ENCODE measurements around the gene IL1A. TPM values are rescaled to one million over a fixed set of nuclear protein-coding genes. Genes with fewer than 3 reads are reported as not detected.

IL1A gene
- total RNA-seq, 4 donors from 2014 or later = 0.40 TPM; not detected in 3

GRCh38 chr2:112724591-112725525 is 59.4 kb downstream of the IL1A start:
- no peaks in the 10 kb centered on the region for H3K9me3 ChIP-seq
- H3K27me3 ChIP-seq = no peaks in the 10 kb centered on the region
- H3K4me3 ChIP-seq (replicated peaks in 1 of 3) = no peak overlapping the region
- H3K4me1 ChIP-seq = peaks cover 0 to 21% of the 10 kb centered on the region in 2 donors
- 83 to 85% methylated on average over 16 to 21 of the region's 21 CpGs for WGBS, 2 donors
- intact Hi-C loops (cut with DNase I) = loop anchor here (5.0 kb wide), 2 partner anchors 98 to 123 kb away; no protein-coding TSS in a partner anchor
- TF ChIP-seq POLR2A (IDR thresholded peaks at IDR 0.05) = no peak
- no peak for TF ChIP-seq CTCF (IDR thresholded peaks at IDR 0.05)
- no peaks in the 10 kb centered on the region for H3K36me3 ChIP-seq
- DNase-seq = no peak
- H3K27ac ChIP-seq = no peak overlapping the region

- intact Hi-C loops (cut with DNase I) = loop anchor here (5.0 kb wide), 1 partner anchor 122 kb away; no protein-coding TSS in a partner anchor
- Histone ChIP-seq H3K4me3 (replicated peaks in 1 of 3) (no peak overlapping the region), H3K27ac (no peak overlapping the region), H3K9me3 (no peaks in the 10 kb centered on the region), H3K4me1 (peaks cover 0 to 20% of the 10 kb centered on the region in 2 donors), H3K36me3 (no peaks in the 10 kb centered on the region), H3K27me3 (no peaks in the 10 kb centered on the region)
- 96 to 100% methylated on average over 7 to 8 of the region's 8 CpGs for WGBS, 2 donors
- TF ChIP-seq POLR2A (IDR thresholded peaks at IDR 0.05) (no peak), CTCF (IDR thresholded peaks at IDR 0.05) (no peak)
- no peak for DNase-seq
Measured at GRCh38 chr2:112723995-112724394, 60.3 kb downstream of the IL1A start.

Other genes starting within 250 kb of the IL1A start
- gene POLR1B, start 242.0 kb downstream of the IL1A start, total RNA-seq = 10 to 100 TPM; 18.5 to 27.4 (median 23.2) TPM
- gene CHCHD5, start 199.9 kb downstream of the IL1A start, total RNA-seq = 10 to 100 TPM; 14.6 to 70.6 (median 29.1) TPM
- 10 to 100 TPM; 15.6 to 40.3 (median 23.9) TPM for gene SLC20A1, start 138.6 kb downstream of the IL1A start, total RNA-seq
- gene NT5DC4, start 63.5 kb downstream of the IL1A start, total RNA-seq = not detected
- under 1 TPM in 3 of 4 donors, not detected in 1; 0.13 to 0.29 (median 0.22) TPM for gene CKAP2L, start 19.9 kb downstream of the IL1A start, total RNA-seq
- gene IL1B, start 52.3 kb upstream of the IL1A start, total RNA-seq = 1 to 10 TPM in 1 of 4 donors, under 1 TPM in 1, not detected in 2; 0.27 to 1.3 TPM
- not detected for gene IL37, start 126.7 kb upstream of the IL1A start, total RNA-seq
- gene IL36G, start 193.5 kb upstream of the IL1A start, total RNA-seq = not detected
- gene IL36A, start 221.0 kb upstream of the IL1A start, total RNA-seq = not detected